HEK293 (cell line): Measurements from ENCODE around the gene SH3BGRL.

Source experiments
- CTCF ChIP-seq: fragments of 450-650 bp; formaldehyde crosslinking; IDR thresholded peaks from 2 replicates; pipeline ENCODE4 v1.5.1; 2016; ENCODE audit warnings: missing biosample characterization, missing genetic modification characterization
- ZBTB44 ChIP-seq: fragments of 450-650 bp; IDR thresholded peaks from 2 replicates; pipeline ENCODE4 v1.5.1; 2018; ENCODE audit warnings: missing biosample characterization, mild to moderate bottlenecking, missing genetic modification characterization
- ZNF175 ChIP-seq: fragments of 450-650 bp; formaldehyde crosslinking; IDR thresholded peaks from 2 replicates; pipeline ENCODE4 v1.5.1; 2016; ENCODE audit warnings: missing biosample characterization, missing genetic modification characterization
- ZNF558 ChIP-seq: fragments of 450-650 bp; formaldehyde crosslinking; IDR thresholded peaks from 2 replicates; pipeline ENCODE4 v1.5.1; 2016; ENCODE audit warnings: missing biosample characterization, missing genetic modification characterization
- ZNF621 ChIP-seq: fragments of 450-650 bp; formaldehyde crosslinking; IDR thresholded peaks from 2 replicates; pipeline ENCODE4 v1.5.1; 2017; ENCODE audit warnings: missing biosample characterization, missing genetic modification characterization

GRCh38 chrX:81336455-81337152 lies 134.7 kb downstream of the SH3BGRL start:
- TF ChIP-seq ZBTB44 (tag by site-specific recombination) = no peak
- no peak for TF ChIP-seq ZNF175 (tag by site-specific recombination)
- TF ChIP-seq ZNF558 = no peak
- TF ChIP-seq CTCF (tag by site-specific recombination) = no peak
- TF ChIP-seq ZNF621 (tag by site-specific recombination) = no peak
